Neural cell (in vitro differentiated cells): ENCODE measurements around the gene LRCOL1. TPM values are rescaled to one million over a fixed set of nuclear protein-coding genes. Genes with fewer than 3 reads are reported as not detected.
A peak's percentile ranks its signal among the peaks of the same experiment; 100 is the strongest.

Experiments used
- H2AFZ ChIP-seq: fragments of 200-600, 300-800 bp; sonication (generic), shearing (Covaris generic); 2 replicates; pipeline ENCODE4 v1.6.0; 2014; ENCODE audit warnings: low read depth, mild to moderate bottlenecking, antibody characterized with exemption, low read length, moderate library complexity
- H3F3A ChIP-seq: fragments of 200-600 bp; shearing (Covaris generic); 2 replicates; pipeline ENCODE4 v1.6.1; 2016; ENCODE audit warnings: mild to moderate bottlenecking, moderate library complexity, mixed read lengths, antibody characterized with exemption, low read length; ENCODE audit not compliant: insufficient read depth, poor library complexity, severe bottlenecking
- H3K27ac ChIP-seq: fragments of 200-600, 300-800 bp; sonication (generic), shearing (Covaris generic); 2 replicates; pipeline ENCODE4 v1.5.1; 2014; ENCODE audit warnings: mild to moderate bottlenecking, low read length, moderate library complexity
- H3K27me3 ChIP-seq: fragments of 300-800, 200-600 bp; sonication (generic), shearing (Covaris generic); 2 replicates; pipeline ENCODE4 v1.6.0; 2014; ENCODE audit warnings: mild to moderate bottlenecking, low read depth, low read length, moderate library complexity; ENCODE audit not compliant: insufficient read depth
- H3K36me3 ChIP-seq: fragments of 300-800, 200-600 bp; sonication (generic), shearing (Covaris generic); 2 replicates; pipeline ENCODE4 v1.5.1; 2014; ENCODE audit warnings: mild to moderate bottlenecking, antibody characterized with exemption, low read length, moderate library complexity; ENCODE audit not compliant: insufficient read depth
- H3K4me2 ChIP-seq: fragments of 300-800, 200-600 bp; sonication (generic), shearing (Covaris generic); 2 replicates; pipeline ENCODE4 v1.6.0; 2014; ENCODE audit warnings: mild to moderate bottlenecking, low read length
- H3K4me3 ChIP-seq: fragments of 300-800, 200-600 bp; sonication (generic), shearing (Covaris generic); 2 replicates; pipeline ENCODE4 v1.5.1; 2014; ENCODE audit warnings: mild to moderate bottlenecking, low read length, moderate library complexity
- H3K79me2 ChIP-seq: fragments of 200-600 bp; shearing (Covaris generic); replicated peaks from 2 replicates; pipeline ENCODE4 v1.6.0; 2014; ENCODE audit warnings: mild to moderate bottlenecking, low read length, moderate library complexity; ENCODE audit not compliant: insufficient read depth
- H3K9ac ChIP-seq: fragments of 300-800, 200-600 bp; sonication (generic), shearing (Covaris generic); 2 replicates; pipeline ENCODE4 v1.6.1; 2016; ENCODE audit warnings: mild to moderate bottlenecking, low read length, mixed read lengths
- H3K9me2 ChIP-seq: fragments of 200-600 bp; shearing (Covaris generic); 2 replicates; pipeline ENCODE4 v1.6.1; 2016; ENCODE audit warnings: mild to moderate bottlenecking, low read length, mixed read lengths; ENCODE audit not compliant: insufficient read depth
- H3K9me3 ChIP-seq: fragments of 200-600, 300-800 bp; sonication (generic), shearing (Covaris generic); 2 replicates; pipeline ENCODE4 v1.6.1; 2016; ENCODE audit warnings: mild to moderate bottlenecking, mixed run types, low read length, moderate library complexity, mixed read lengths
- H4K20me1 ChIP-seq: fragments of 200-600 bp; shearing (Covaris generic); 2 replicates; pipeline ENCODE4 v1.6.1; 2016; ENCODE audit warnings: mild to moderate bottlenecking, mixed run types; ENCODE audit not compliant: insufficient read depth
- EP300 ChIP-seq: fragments of 450-650 bp; conservative IDR thresholded peaks from 2 replicates; pipeline ENCODE4 v1.6.1; 2014; ENCODE audit warnings: antibody characterized with exemption, mild to moderate bottlenecking, moderate library complexity; ENCODE audit not compliant: poor library complexity, severe bottlenecking
- EZH2 ChIP-seq: fragments of 200-600, 300-800 bp; shearing (Covaris generic), sonication (generic); IDR thresholded peaks from 2 replicates; pipeline ENCODE4 v1.6.1; 2014; ENCODE audit warnings: antibody characterized with exemption, low read length, borderline replicate concordance, mild to moderate bottlenecking; ENCODE audit not compliant: insufficient read depth, poor library complexity, severe bottlenecking
- MXI1 ChIP-seq: fragments of 450-650 bp; conservative IDR thresholded peaks from 2 replicates; pipeline ENCODE4 v1.6.1; 2014; ENCODE audit warnings: antibody characterized with exemption, mild to moderate bottlenecking; ENCODE audit not compliant: poor library complexity, severe bottlenecking
- POLR2AphosphoS5 ChIP-seq: IDR thresholded peaks from 2 replicates; pipeline ENCODE4 v1.6.1; 2012
- RAD21 ChIP-seq: fragments of 450-650 bp; conservative IDR thresholded peaks from 2 replicates; pipeline ENCODE4 v1.6.1; 2014; ENCODE audit warnings: antibody characterized with exemption, mild to moderate bottlenecking, moderate library complexity
- SMC3 ChIP-seq: fragments of 450-650 bp; conservative IDR thresholded peaks from 2 replicates; pipeline ENCODE4 v1.6.1; 2014; ENCODE audit warnings: antibody characterized with exemption, mild to moderate bottlenecking, moderate library complexity; ENCODE audit not compliant: poor library complexity
- TAF1 ChIP-seq: IDR thresholded peaks from 2 replicates; pipeline ENCODE4 v1.6.1; 2012; ENCODE audit warnings: low read depth
- polyA plus RNA-seq: library from polyadenylated mRNA; depleted of rRNA; stranded (reverse); fragments of >200 nt; gene quantifications from 2 replicates; pipeline ENCODE4 v1.2.3, GENCODE V29; 2014
- TF ChIP-seq, protein P1 (sequence below): fragments of 450-650 bp; IDR thresholded peaks from 2 replicates; pipeline ENCODE4 v1.5.1; 2014; ENCODE audit warnings: antibody characterized with exemption, mild to moderate bottlenecking, moderate library complexity; ENCODE audit not compliant: poor library complexity, severe bottlenecking
- TF ChIP-seq, protein P2 (sequence below): IDR thresholded peaks from 2 replicates; pipeline ENCODE4 v1.6.1; 2012; ENCODE audit warnings: borderline replicate concordance

The LRCOL1 gene
- polyA plus RNA-seq, 1 donor from 2014 or later = not detected

DNA sequence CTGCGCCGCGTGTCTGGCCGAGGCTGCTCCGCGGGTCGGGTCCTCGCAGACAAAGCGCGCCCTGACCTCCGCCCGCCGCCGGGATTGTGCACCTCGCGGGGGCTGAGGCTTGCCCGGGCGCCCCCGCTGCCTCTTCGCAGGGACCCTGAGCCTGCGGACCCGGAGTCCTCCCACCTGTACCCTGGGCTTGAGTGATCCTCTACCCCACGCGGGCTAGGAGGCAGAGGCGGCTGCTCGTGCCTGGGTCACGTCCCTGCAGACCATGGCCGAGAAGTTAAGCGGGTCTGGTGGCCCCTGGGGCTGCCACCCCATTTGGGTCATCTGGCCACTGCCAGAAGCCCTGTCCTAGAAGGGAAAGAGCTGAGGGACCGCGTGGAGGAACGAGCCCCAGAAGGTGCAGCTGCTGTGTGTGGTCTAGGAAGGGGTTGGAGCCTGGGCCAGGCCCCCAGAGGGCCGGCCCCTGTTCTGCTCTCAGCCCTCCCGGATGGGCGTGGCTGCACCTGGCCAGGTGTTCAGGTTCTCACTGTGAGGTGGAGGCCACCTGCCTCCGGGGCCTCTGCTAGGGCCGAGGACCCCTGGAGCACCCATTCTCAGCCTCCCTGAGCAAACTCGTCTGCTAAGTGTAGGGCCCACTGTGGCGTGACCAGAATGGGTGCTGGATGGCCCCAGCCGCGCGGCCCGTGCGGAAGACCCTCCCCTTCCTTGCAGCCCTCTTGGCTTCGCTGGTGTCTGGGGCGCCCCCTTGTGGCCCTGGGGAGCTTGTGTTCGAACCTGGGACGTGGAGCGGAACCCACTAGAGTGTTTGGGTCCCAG, 49.6 kb downstream of the LRCOL1 start:
- Histone ChIP-seq H3K27me3 (no peaks in the 10 kb centered on the region), H2AFZ (no peak overlapping the region), H4K20me1 (peaks cover 9% of the 10 kb centered on the region), H3K36me3 (no peaks in the 10 kb centered on the region), H3K9me2 (no peaks in the 10 kb centered on the region), H3F3A (no peaks in the 10 kb centered on the region), H3K9ac (peak overlapping the region; percentile 81), H3K79me2 (peaks cover 39% of the 10 kb centered on the region), H3K9me3 (no peaks in the 10 kb centered on the region), H3K4me3 (peak overlapping the region; percentile 78), H3K27ac (peak overlapping the region; percentile 58), H3K4me2 (peak overlapping the region; percentile 88)
- TF ChIP-seq MXI1 = peak; percentile 57
- TF ChIP-seq, protein P1, sequence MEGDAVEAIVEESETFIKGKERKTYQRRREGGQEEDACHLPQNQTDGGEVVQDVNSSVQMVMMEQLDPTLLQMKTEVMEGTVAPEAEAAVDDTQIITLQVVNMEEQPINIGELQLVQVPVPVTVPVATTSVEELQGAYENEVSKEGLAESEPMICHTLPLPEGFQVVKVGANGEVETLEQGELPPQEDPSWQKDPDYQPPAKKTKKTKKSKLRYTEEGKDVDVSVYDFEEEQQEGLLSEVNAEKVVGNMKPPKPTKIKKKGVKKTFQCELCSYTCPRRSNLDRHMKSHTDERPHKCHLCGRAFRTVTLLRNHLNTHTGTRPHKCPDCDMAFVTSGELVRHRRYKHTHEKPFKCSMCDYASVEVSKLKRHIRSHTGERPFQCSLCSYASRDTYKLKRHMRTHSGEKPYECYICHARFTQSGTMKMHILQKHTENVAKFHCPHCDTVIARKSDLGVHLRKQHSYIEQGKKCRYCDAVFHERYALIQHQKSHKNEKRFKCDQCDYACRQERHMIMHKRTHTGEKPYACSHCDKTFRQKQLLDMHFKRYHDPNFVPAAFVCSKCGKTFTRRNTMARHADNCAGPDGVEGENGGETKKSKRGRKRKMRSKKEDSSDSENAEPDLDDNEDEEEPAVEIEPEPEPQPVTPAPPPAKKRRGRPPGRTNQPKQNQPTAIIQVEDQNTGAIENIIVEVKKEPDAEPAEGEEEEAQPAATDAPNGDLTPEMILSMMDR = peak; percentile 93
- no peak for TF ChIP-seq EP300
- TF ChIP-seq, protein P2, sequence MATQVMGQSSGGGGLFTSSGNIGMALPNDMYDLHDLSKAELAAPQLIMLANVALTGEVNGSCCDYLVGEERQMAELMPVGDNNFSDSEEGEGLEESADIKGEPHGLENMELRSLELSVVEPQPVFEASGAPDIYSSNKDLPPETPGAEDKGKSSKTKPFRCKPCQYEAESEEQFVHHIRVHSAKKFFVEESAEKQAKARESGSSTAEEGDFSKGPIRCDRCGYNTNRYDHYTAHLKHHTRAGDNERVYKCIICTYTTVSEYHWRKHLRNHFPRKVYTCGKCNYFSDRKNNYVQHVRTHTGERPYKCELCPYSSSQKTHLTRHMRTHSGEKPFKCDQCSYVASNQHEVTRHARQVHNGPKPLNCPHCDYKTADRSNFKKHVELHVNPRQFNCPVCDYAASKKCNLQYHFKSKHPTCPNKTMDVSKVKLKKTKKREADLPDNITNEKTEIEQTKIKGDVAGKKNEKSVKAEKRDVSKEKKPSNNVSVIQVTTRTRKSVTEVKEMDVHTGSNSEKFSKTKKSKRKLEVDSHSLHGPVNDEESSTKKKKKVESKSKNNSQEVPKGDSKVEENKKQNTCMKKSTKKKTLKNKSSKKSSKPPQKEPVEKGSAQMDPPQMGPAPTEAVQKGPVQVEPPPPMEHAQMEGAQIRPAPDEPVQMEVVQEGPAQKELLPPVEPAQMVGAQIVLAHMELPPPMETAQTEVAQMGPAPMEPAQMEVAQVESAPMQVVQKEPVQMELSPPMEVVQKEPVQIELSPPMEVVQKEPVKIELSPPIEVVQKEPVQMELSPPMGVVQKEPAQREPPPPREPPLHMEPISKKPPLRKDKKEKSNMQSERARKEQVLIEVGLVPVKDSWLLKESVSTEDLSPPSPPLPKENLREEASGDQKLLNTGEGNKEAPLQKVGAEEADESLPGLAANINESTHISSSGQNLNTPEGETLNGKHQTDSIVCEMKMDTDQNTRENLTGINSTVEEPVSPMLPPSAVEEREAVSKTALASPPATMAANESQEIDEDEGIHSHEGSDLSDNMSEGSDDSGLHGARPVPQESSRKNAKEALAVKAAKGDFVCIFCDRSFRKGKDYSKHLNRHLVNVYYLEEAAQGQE = peak; percentile 6
- TF ChIP-seq TAF1 = no peak
- TF ChIP-seq EZH2 = no peak
- TF ChIP-seq RAD21 = peak; percentile 78
- TF ChIP-seq SMC3 = peak; percentile 93
- TF ChIP-seq POLR2AphosphoS5 = peak; percentile 38

DNA sequence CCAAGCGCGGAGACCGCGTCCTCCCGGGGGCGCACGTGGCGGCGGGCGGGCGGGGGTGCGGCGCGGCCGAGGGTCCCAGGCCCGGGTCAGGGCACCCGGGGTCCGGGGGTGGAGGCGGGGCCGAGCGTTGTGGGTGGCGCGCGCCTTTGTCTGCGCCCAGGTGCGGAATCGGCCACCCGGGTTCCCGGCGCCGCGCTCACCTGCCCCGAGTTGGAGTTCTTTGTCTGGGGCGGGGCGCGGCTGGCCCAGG, 50.1 kb downstream of the LRCOL1 start:
- no peak overlapping the region for H2AFZ ChIP-seq

More for the DNA sequence above, 50.1 kb downstream of the LRCOL1 start:
- Histone ChIP-seq H3K9me2 (no peaks in the 10 kb centered on the region), H3F3A (no peaks in the 10 kb centered on the region), H3K27me3 (no peaks in the 10 kb centered on the region), H3K4me3 (peak overlapping the region; percentile 78), H3K4me2 (no peak overlapping the region), H3K9me3 (no peaks in the 10 kb centered on the region), H3K36me3 (no peaks in the 10 kb centered on the region), H3K27ac (peak overlapping the region; percentile 58), H4K20me1 (peaks cover 9% of the 10 kb centered on the region), H3K79me2 (peaks cover 35% of the 10 kb centered on the region), H3K9ac (peak overlapping the region; percentile 81)
- TF ChIP-seq SMC3 (no peak), MXI1 (peak; percentile 69)
- TF ChIP-seq, protein P2 = no peak
